HG02973 (cell line): Measurements from ENCODE around the gene DEAF1.
"Not testable (repeated sequence)": the region's sequence is repeated elsewhere in the genome, so short reads cannot be mapped to it uniquely, and the experiment has no call there.

ENCODE experiments used
- ATAC-seq: cut with Tn5 transposase; IDR thresholded peaks from one replicate; pipeline ENCODE4 v1.9.1; 2021; ENCODE audit warnings: moderate library complexity; ENCODE audit not compliant: unreplicated experiment

The DEAF1 gene

GRCh38 chr11:653136-653535, 41.9 kb downstream of the DEAF1 start:
- ATAC-seq, result not testable (repeated sequence)

- no peak for ATAC-seq
Observed at GRCh38 chr11:650482-650881, 44.5 kb downstream of the DEAF1 start.

- ATAC-seq, result not testable (repeated sequence)
Observed at GRCh38 chr11:647672-648158, 47.3 kb downstream of the DEAF1 start.

GRCh38 chr11:646214-646613, 48.8 kb downstream of the DEAF1 start:
- ATAC-seq, result no peak

- ATAC-seq, result no peak
Observed at GRCh38 chr11:645536-645935, 49.5 kb downstream of the DEAF1 start.

GRCh38 chr11:643849-644738, 50.9 kb downstream of the DEAF1 start:
- no peak for ATAC-seq

GRCh38 chr11:643366-643765, 51.7 kb downstream of the DEAF1 start:
- ATAC-seq, result no peak

GRCh38 chr11:641806-642370, 53.1 kb downstream of the DEAF1 start:
- ATAC-seq, result no peak

GRCh38 chr11:640021-640706, 54.9 kb downstream of the DEAF1 start:
- ATAC-seq, result no peak

- no peak for ATAC-seq
Observed at GRCh38 chr11:639332-639955, 55.6 kb downstream of the DEAF1 start.

GRCh38 chr11:638631-639331, 56.2 kb downstream of the DEAF1 start:
- no peak for ATAC-seq

- no peak for ATAC-seq
Observed at GRCh38 chr11:637593-638521, 57.2 kb downstream of the DEAF1 start.

GRCh38 chr11:637333-637592, 57.8 kb downstream of the DEAF1 start:
- ATAC-seq, result no peak

GRCh38 chr11:636511-637332, 58.3 kb downstream of the DEAF1 start, which contains the start of gene DRD4:
Gene DRD4, plus strand, starts transcription at chr11:637269. Its CDS starts 36 bp downstream, at chr11:637305.
- no peak for ATAC-seq

- ATAC-seq, result no peak
Observed at GRCh38 chr11:635945-636510, 59.0 kb downstream of the DEAF1 start.

- no peak for ATAC-seq
Observed at GRCh38 chr11:630871-631270, 64.2 kb downstream of the DEAF1 start.

- no peak for ATAC-seq
Observed at GRCh38 chr11:629237-629583, 65.8 kb downstream of the DEAF1 start.

GRCh38 chr11:628056-628455, 67.0 kb downstream of the DEAF1 start:
- no peak for ATAC-seq

GRCh38 chr11:627308-627576, 67.8 kb downstream of the DEAF1 start:
- no peak for ATAC-seq
